Loucy (cell line): Measurements from ENCODE around the gene TMEM45A.

Experiments used
- EZH2phosphoT487 ChIP-seq: fragments of 200-600 bp; IDR thresholded peaks from 2 replicates; pipeline ENCODE4 v1.6.1; 2018; ENCODE audit warnings: antibody characterized with exemption, mild to moderate bottlenecking, moderate library complexity, borderline replicate concordance
- TF ChIP-seq, protein P1 (sequence below): fragments of 200-600 bp; sonication (generic); conservative IDR thresholded peaks from 2 replicates; pipeline ENCODE4 v1.5.1; 2014; ENCODE audit warnings: mild to moderate bottlenecking, antibody characterized with exemption, low read length

DNA sequence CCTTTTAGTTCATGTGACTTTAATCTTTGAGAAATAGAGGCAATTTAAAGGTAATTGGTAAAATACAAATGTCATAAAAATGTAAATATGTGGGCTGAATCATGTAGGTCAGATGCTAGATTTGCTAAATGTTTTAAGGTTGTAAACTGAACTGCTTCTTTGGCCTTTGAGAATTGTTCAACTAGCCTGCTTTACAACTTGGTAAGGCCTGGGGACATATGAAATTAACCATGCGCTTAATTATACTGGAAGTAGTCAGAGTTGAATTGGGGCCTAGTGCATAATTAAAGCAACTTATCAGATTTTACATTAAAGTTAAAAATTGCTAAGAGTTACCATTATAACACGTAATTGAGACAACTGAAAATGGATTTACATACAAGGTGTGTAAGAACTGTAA is 21.0 kb upstream of the TMEM45A start:
- TF ChIP-seq, protein P1, sequence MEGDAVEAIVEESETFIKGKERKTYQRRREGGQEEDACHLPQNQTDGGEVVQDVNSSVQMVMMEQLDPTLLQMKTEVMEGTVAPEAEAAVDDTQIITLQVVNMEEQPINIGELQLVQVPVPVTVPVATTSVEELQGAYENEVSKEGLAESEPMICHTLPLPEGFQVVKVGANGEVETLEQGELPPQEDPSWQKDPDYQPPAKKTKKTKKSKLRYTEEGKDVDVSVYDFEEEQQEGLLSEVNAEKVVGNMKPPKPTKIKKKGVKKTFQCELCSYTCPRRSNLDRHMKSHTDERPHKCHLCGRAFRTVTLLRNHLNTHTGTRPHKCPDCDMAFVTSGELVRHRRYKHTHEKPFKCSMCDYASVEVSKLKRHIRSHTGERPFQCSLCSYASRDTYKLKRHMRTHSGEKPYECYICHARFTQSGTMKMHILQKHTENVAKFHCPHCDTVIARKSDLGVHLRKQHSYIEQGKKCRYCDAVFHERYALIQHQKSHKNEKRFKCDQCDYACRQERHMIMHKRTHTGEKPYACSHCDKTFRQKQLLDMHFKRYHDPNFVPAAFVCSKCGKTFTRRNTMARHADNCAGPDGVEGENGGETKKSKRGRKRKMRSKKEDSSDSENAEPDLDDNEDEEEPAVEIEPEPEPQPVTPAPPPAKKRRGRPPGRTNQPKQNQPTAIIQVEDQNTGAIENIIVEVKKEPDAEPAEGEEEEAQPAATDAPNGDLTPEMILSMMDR, result no peak
- TF ChIP-seq EZH2phosphoT487, result no peak
